ENCODE data around the gene VPS45.

GRCh38 chr1:150194381-150195031, 126.9 kb downstream of the VPS45 start:
- TF ChIP-seq CTCF (IDR thresholded peaks at IDR 0.05) (no peak), POLR2A (IDR thresholded peaks at IDR 0.05) (no peak)

Data from lower leg skin (tissue), 3 donors.